GM12872 (cell line): ENCODE data around the gene OSBPL9.

Experiments
- CTCF ChIP-seq: IDR thresholded peaks from 3 replicates; pipeline ENCODE4 v1.5.1; 2011; ENCODE audit warnings: low read depth, mild to moderate bottlenecking, low read length, moderate library complexity; ENCODE audit not compliant: insufficient read depth

The OSBPL9 gene

GRCh38 chr1:51592711-51593110, 24.2 kb upstream of the OSBPL9 start:
- no peak for TF ChIP-seq CTCF

- TF ChIP-seq CTCF: no peak
Observed at GRCh38 chr1:51594716-51595115, 22.2 kb upstream of the OSBPL9 start.

GRCh38 chr1:51600529-51600928, 16.4 kb upstream of the OSBPL9 start:
- TF ChIP-seq CTCF: no peak

- TF ChIP-seq CTCF: no peak
Observed at GRCh38 chr1:51600965-51601364, 15.9 kb upstream of the OSBPL9 start.

- no peak for TF ChIP-seq CTCF
Observed at GRCh38 chr1:51605961-51606723, 10.8 kb upstream of the OSBPL9 start.

GRCh38 chr1:51607681-51608095, 9.2 kb upstream of the OSBPL9 start:
- no peak for TF ChIP-seq CTCF

GRCh38 chr1:51610637-51611036, 6.3 kb upstream of the OSBPL9 start:
- no peak for TF ChIP-seq CTCF
